HG02852 (cell line): ENCODE measurements around the gene SRGAP1.

ENCODE experiments used
- ATAC-seq: cut with Tn5 transposase; IDR thresholded peaks from one replicate; pipeline ENCODE4 v1.9.1; 2021; ENCODE audit warnings: mild to moderate bottlenecking, moderate library complexity; ENCODE audit not compliant: unreplicated experiment

The SRGAP1 gene

GRCh38 chr12:63963868-63964267 lies 119.4 kb downstream of the SRGAP1 start:
- ATAC-seq: no peak

- no peak for ATAC-seq
These were observed 119.8 kb downstream of the SRGAP1 start for GRCh38 chr12:63964301-63964700.

GRCh38 chr12:63965936-63966605 lies 121.6 kb downstream of the SRGAP1 start:
- ATAC-seq: no peak

- no peak for ATAC-seq
These were observed 122.1 kb downstream of the SRGAP1 start for GRCh38 chr12:63966606-63966975.

- no peak for ATAC-seq
These were observed 123.1 kb downstream of the SRGAP1 start for GRCh38 chr12:63967358-63968145.

GRCh38 chr12:63968673-63969072 lies 124.2 kb downstream of the SRGAP1 start:
- no peak for ATAC-seq

- ATAC-seq: no peak
These were observed 132.4 kb downstream of the SRGAP1 start for GRCh38 chr12:63976902-63977395.

- ATAC-seq: no peak
These were observed 132.9 kb downstream of the SRGAP1 start for GRCh38 chr12:63977441-63977840.

- ATAC-seq: no peak
These were observed 134.0 kb downstream of the SRGAP1 start for GRCh38 chr12:63978519-63978918.

GRCh38 chr12:63980211-63980610 lies 135.7 kb downstream of the SRGAP1 start:
- ATAC-seq: no peak

GRCh38 chr12:63981343-63981742 lies 136.8 kb downstream of the SRGAP1 start:
- no peak for ATAC-seq

GRCh38 chr12:63982604-63983295 lies 138.2 kb downstream of the SRGAP1 start:
- no peak for ATAC-seq

- ATAC-seq: no peak
These were observed 141.0 kb downstream of the SRGAP1 start for GRCh38 chr12:63985456-63985855.

- ATAC-seq: no peak
These were observed 141.4 kb downstream of the SRGAP1 start for GRCh38 chr12:63985945-63986344.

GRCh38 chr12:63989301-63989845 lies 144.9 kb downstream of the SRGAP1 start:
- ATAC-seq: no peak

- no peak for ATAC-seq
These were observed 146.5 kb downstream of the SRGAP1 start for GRCh38 chr12:63990828-63991547.

- ATAC-seq: no peak
These were observed 150.2 kb downstream of the SRGAP1 start for GRCh38 chr12:63994704-63995103.

- no peak for ATAC-seq
These were observed 151.0 kb downstream of the SRGAP1 start for GRCh38 chr12:63995512-63995911.

GRCh38 chr12:63996556-63996955 lies 152.1 kb downstream of the SRGAP1 start:
- no peak for ATAC-seq

GRCh38 chr12:63997198-63997597 lies 152.7 kb downstream of the SRGAP1 start:
- no peak for ATAC-seq

- ATAC-seq: no peak
These were observed 154.1 kb downstream of the SRGAP1 start for GRCh38 chr12:63998584-63998983.
